ENCODE data around the gene JPH3. TPM values are rescaled to one million over a fixed set of nuclear protein-coding genes. Genes with fewer than 3 reads are reported as not detected.

The JPH3 gene
- total and polyA plus RNA-seq, 7 donors, result under 0.01 to 1.4 (median 0.73) TPM; not detected in 1

- no peaks in the 10 kb centered on the region for H3K9me3 ChIP-seq
- peaks cover 0 to 38% (median 0%) of the 10 kb centered on the region in 3 donors for H3K27me3 ChIP-seq
- TF ChIP-seq POLR2A (IDR thresholded peaks at IDR 0.05) (no peak), CTCF (IDR thresholded peaks at IDR 0.05) (no peak), EP300 (IDR thresholded peaks at IDR 0.05) (no peak), POLR2AphosphoS5 (IDR thresholded peaks at IDR 0.05) (no peak)
- WGBS, 2 donors, result 52 to 76% methylated on average over 9 of the region's 9 CpGs
- H3K4me3 ChIP-seq, result no peak overlapping the region
- no peak for DNase-seq
- no peak overlapping the region for H3K27ac ChIP-seq
- intact Hi-C loops (cut with DNase I), result no loop called here
- no peaks in the 10 kb centered on the region for H3K4me1 ChIP-seq
- H3K36me3 ChIP-seq, result no peaks in the 10 kb centered on the region
Observed at GRCh38 chr16:87645802-87646201, 43.5 kb downstream of the JPH3 start.

DNA sequence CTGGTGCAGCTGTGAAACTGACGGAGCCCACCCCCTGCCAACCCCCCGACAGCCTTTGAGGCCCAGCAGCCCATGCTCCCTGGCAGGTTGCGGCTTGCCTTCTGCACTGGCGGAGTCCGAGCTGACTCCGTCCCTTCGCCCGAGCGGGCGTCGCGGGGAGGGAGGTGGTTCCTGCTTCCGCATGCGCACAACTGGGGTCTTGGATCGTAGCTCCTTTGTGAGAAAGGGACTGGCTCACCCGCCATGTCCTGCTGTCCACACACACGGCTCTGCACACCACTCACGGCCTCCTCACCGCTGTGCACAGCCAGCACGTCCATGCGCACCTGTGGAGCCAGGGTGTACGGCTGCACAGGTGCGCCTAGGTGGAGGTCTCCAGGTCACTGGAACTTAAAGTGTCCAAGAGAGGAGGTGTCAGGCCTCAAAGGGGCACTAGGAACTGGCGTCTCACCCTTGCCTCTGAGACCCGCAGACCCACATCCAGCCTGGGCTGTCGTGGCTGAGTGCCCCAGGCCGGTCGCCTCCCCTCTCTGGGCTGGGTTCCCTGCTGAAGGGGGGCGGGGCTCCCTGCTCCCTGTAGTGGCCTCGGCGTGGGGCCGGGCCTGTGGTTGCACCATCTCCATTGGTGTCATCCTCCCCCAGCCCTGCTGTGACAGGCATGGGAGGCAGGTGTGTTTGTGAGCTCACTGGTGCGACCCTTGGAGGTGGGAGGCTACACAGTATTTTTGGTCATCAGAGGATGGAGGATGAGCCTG lies 45.3 kb downstream of the JPH3 start:
- 84 to 87% methylated on average over 33 of the region's 33 CpGs for WGBS, 2 donors
- H3K4me1 ChIP-seq, result no peaks in the 10 kb centered on the region
- peaks cover 0 to 30% (median 0%) of the 10 kb centered on the region in 3 donors for H3K27me3 ChIP-seq
- H3K27ac ChIP-seq, result no peak overlapping the region
- H3K9me3 ChIP-seq, result no peaks in the 10 kb centered on the region
- intact Hi-C loops (cut with DNase I), result no loop called here
- no peaks in the 10 kb centered on the region for H3K36me3 ChIP-seq
- DNase-seq, result no peak
- TF ChIP-seq EP300 (IDR thresholded peaks at IDR 0.05), result no peak
- no peak for TF ChIP-seq CTCF (IDR thresholded peaks at IDR 0.05)
- no peak for TF ChIP-seq POLR2A (IDR thresholded peaks at IDR 0.05)
- no peak for TF ChIP-seq POLR2AphosphoS5 (IDR thresholded peaks at IDR 0.05)
- no peak overlapping the region for H3K4me3 ChIP-seq

DNA sequence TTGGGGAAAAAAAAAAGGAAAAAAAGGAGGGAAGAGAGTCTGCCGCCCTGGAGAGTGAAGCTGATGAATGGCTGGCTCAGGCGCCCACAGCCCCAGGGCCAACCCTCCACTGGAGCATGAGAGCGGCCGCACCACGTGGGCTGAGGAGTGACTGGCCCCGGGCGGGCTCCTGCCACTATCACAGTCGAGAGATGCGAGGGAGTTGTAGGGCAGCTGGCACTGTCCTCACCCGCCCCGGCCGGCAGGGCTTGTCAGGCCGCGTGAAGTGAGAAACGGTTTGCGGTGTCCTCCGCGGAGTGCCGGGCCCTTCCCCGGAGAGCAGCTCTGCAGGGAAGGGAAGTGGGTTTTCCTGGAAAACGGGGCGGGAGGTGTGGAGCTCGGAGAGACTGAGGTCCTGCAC lies 45.9 kb downstream of the JPH3 start:
- H3K9me3 ChIP-seq, result no peaks in the 10 kb centered on the region
- TF ChIP-seq POLR2AphosphoS5 (IDR thresholded peaks at IDR 0.05) (no peak), EP300 (IDR thresholded peaks at IDR 0.05) (no peak), CTCF (IDR thresholded peaks at IDR 0.05) (no peak), POLR2A (IDR thresholded peaks at IDR 0.05) (no peak)
- intact Hi-C loops (cut with DNase I), result no loop called here
- H3K4me1 ChIP-seq, result no peaks in the 10 kb centered on the region
- no peak overlapping the region for H3K4me3 ChIP-seq
- no peak overlapping the region for H3K27ac ChIP-seq
- DNase-seq, result no peak
- peaks cover 0 to 30% (median 0%) of the 10 kb centered on the region in 3 donors for H3K27me3 ChIP-seq
- H3K36me3 ChIP-seq, result no peaks in the 10 kb centered on the region
- WGBS, 2 donors, result 49 to 54% methylated on average over 23 of the region's 23 CpGs

DNA sequence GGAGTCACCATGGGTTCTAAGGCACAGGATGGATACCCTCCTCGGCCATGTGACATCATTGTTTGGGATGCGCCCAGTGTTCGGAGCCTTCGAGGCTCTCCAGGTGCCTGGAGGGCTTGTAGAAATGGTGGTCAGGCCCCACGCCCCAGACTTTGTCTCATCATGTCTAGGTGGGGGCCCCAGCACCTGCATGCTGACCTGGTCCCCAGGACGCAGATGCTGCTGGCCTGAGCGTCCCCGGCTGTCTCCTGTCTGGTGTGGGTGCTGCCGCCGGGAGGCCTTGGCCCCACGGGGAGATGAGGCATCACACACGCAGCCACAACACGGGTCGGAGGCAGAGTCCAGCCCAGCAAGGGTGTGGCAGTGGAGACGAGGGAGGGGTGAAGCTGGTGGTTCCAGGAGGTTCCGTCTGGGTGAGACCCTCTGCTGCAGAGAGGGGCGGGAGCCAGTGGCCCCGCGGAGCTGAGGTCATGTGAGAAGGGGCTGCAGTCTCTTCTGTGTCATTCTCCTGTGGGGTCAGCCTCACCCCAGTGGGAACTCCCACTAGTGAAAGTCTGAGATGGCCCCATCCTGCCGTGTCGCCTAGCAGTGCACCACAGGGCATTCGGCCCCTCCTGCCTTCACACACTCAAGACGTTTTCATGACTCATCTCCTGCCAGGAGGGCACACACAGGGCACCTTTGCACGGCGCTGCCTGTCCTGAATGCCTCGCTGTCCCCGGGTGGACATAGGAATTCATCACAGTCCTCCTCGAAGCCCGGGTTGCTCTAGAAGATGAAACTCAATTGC lies 46.6 kb downstream of the JPH3 start:
- H3K9me3 ChIP-seq, result no peaks in the 10 kb centered on the region
- intact Hi-C loops (cut with DNase I), result no loop called here
- H3K4me3 ChIP-seq, result no peak overlapping the region
- H3K27me3 ChIP-seq, result peaks cover 0 to 30% (median 0%) of the 10 kb centered on the region in 3 donors
- TF ChIP-seq POLR2AphosphoS5 (IDR thresholded peaks at IDR 0.05), result no peak
- TF ChIP-seq CTCF (IDR thresholded peaks at IDR 0.05), result no peak
- TF ChIP-seq EP300 (IDR thresholded peaks at IDR 0.05), result no peak
- 60 to 77% methylated on average over 29 of the region's 29 CpGs for WGBS, 2 donors
- no peaks in the 10 kb centered on the region for H3K36me3 ChIP-seq
- DNase-seq, result no peak
- H3K4me1 ChIP-seq, result no peaks in the 10 kb centered on the region
- H3K27ac ChIP-seq, result no peak overlapping the region

Data from sigmoid colon (tissue), 7 donors.